CD14-positive monocyte (primary cell): ENCODE measurements around the gene CDK3. TPM values are rescaled to one million over a fixed set of nuclear protein-coding genes. Genes with fewer than 3 reads are reported as not detected.

Experiments used
- DNase-seq, 3 donors: peaks; one replicate each; pipeline ENCODE4 v3.0.0-alpha.2; 2011 to 2022
- H2AFZ ChIP-seq: 2 replicates; pipeline ENCODE4 v1.6.0; 2012; ENCODE audit warnings: mild to moderate bottlenecking, low read depth, low read length, inconsistent platforms; ENCODE audit not compliant: insufficient read depth, poor library complexity, severe bottlenecking
- H3K27ac ChIP-seq, 2 donors: 1 replicate in 1 of 2; 2 replicates in 1 of 2; pipeline ENCODE4 v1.5.1; 2012 to 2013; ENCODE audit warnings: low read length in 2 of 2, control low read depth in 1 of 2, inconsistent platforms in 1 of 2, low read depth in 1 of 2, mild to moderate bottlenecking in 1 of 2
- H3K27me3 ChIP-seq, 2 donors: one replicate each; pipeline versions ENCODE4 v1.6.0 to v1.6.1; 2011 to 2013; ENCODE audit warnings: low read length in 2 of 2; ENCODE audit not compliant: control insufficient read depth in 2 of 2, insufficient read depth in 2 of 2
- H3K36me3 ChIP-seq, 2 donors: replicated peaks in 1 of 2; 1 replicate in 1 of 2; 2 replicates in 1 of 2; pipeline versions ENCODE4 v1.5.1 to v1.6.1; 2012 to 2013; ENCODE audit warnings: low read length in 2 of 2, control low read depth in 1 of 2, inconsistent platforms in 1 of 2, mild to moderate bottlenecking in 1 of 2; ENCODE audit not compliant: insufficient read depth in 2 of 2, control insufficient read depth in 1 of 2
- H3K4me1 ChIP-seq, 2 donors: 1 replicate in 1 of 2; 2 replicates in 1 of 2; pipeline versions ENCODE4 v1.5.1 to v1.6.1; 2012 to 2013; ENCODE audit warnings: low read length in 2 of 2, control low read depth in 1 of 2, inconsistent platforms in 1 of 2, mild to moderate bottlenecking in 1 of 2, moderate library complexity in 1 of 2; ENCODE audit not compliant: insufficient read depth in 2 of 2, control insufficient read depth in 1 of 2
- H3K4me2 ChIP-seq: replicated peaks from 2 replicates; pipeline ENCODE3; 2012; ENCODE audit warnings: low read length, moderate library complexity, mild to moderate bottlenecking; ENCODE audit not compliant: poor library complexity, severe bottlenecking; ENCODE audit errors: extremely low read depth
- H3K4me3 ChIP-seq, 3 experiments: fragments of 200-600 bp in 1 of 3; sonication (generic) in 1 of 3; replicated peaks in 1 of 3; 1 replicate in 2 of 3; 2 replicates in 1 of 3; pipeline ENCODE4 v1.5.1; 2011 to 2013; ENCODE audit warnings: low read length in 3 of 3, mild to moderate bottlenecking in 3 of 3, control low read depth in 2 of 3, low read depth in 2 of 3, inconsistent platforms in 1 of 3, moderate library complexity in 1 of 3
- H3K79me2 ChIP-seq: 2 replicates; pipeline ENCODE4 v1.6.0; 2012; ENCODE audit warnings: mild to moderate bottlenecking, control low read depth, inconsistent platforms, low read length, moderate library complexity; ENCODE audit not compliant: insufficient read depth
- H3K9ac ChIP-seq: 2 replicates; pipeline ENCODE4 v1.6.0; 2017; ENCODE audit warnings: low read length, mild to moderate bottlenecking; ENCODE audit not compliant: insufficient read depth, poor library complexity, severe bottlenecking
- H3K9me3 ChIP-seq, 2 donors: replicated peaks in 1 of 2; 1 replicate in 1 of 2; 2 replicates in 1 of 2; pipeline versions ENCODE4 v1.5.1 to v1.6.1; 2012 to 2013; ENCODE audit warnings: low read length in 2 of 2, control low read depth in 1 of 2; ENCODE audit not compliant: control insufficient read depth in 1 of 2, insufficient read depth in 1 of 2
- H4K20me1 ChIP-seq: 2 replicates; pipeline ENCODE4 v1.6.0; 2012; ENCODE audit warnings: mild to moderate bottlenecking, low read length, control low read depth, moderate library complexity; ENCODE audit not compliant: insufficient read depth
- H3K27ac Mint-ChIP-seq, 7 donors: one replicate each; pipeline ENCODE4 v1.8.0; 2020; ENCODE audit warnings: mild to moderate bottlenecking in 7 of 7, mixed read lengths in 7 of 7, moderate library complexity in 6 of 7, inconsistent platforms in 2 of 7
- H3K27me3 Mint-ChIP-seq, 3 donors: one replicate each; pipeline ENCODE4 v1.8.0; 2021 to 2022; ENCODE audit warnings: low read depth in 3 of 3, mild to moderate bottlenecking in 3 of 3, mixed read lengths in 3 of 3, moderate library complexity in 3 of 3, inconsistent platforms in 1 of 3
- H3K36me3 Mint-ChIP-seq, 2 donors: one replicate each; pipeline ENCODE4 v1.8.0; 2020; ENCODE audit warnings: mixed read lengths in 2 of 2, inconsistent platforms in 1 of 2, mild to moderate bottlenecking in 1 of 2
- H3K4me1 Mint-ChIP-seq: one replicate; pipeline ENCODE4 v1.8.0; 2020; ENCODE audit warnings: mild to moderate bottlenecking, mixed read lengths
- H3K4me3 Mint-ChIP-seq, 2 donors: one replicate each; pipeline ENCODE4 v1.8.0; 2020; ENCODE audit warnings: mild to moderate bottlenecking in 2 of 2, mixed read lengths in 2 of 2, moderate library complexity in 1 of 2
- H3K9me3 Mint-ChIP-seq, 7 donors: one replicate each; pipeline ENCODE4 v1.8.0; 2020 to 2022; ENCODE audit warnings: mixed read lengths in 7 of 7, mild to moderate bottlenecking in 6 of 7, moderate library complexity in 6 of 7, inconsistent platforms in 2 of 7
- WGBS: methylation state at CpG from one replicate; pipeline ENCODE4 v1.1.5; 2013; ENCODE audit warnings: missing lambda C conversion rate; ENCODE audit not compliant: insufficient coverage; 5-methylcytosine and 5-hydroxymethylcytosine counted together
- intact Hi-C, 2 donors: fragments of 100-400 bp; cut with micrococcal nuclease; formaldehyde crosslinking; loops; one replicate each; pipeline versions ENCODE4 v1.15.0 to v1.15.1; 2023
- polyA plus RNA-seq, 3 donors: library from polyadenylated mRNA; depleted of rRNA in 1 of 3; unstranded in 2 of 3; stranded (reverse) in 1 of 3; fragments of 300-500 nt in 2 of 3; fragments of >200 nt in 1 of 3; fragmentation: Illumina TruSeq in 2 of 3; gene quantifications; 1 replicate in 2 of 3; 2 replicates in 1 of 3; pipeline ENCODE4 v1.2.3, GENCODE V29; 2012 to 2021
- TF ChIP-seq, protein P1 (sequence below): fragments of 200-600 bp; IDR thresholded peaks from one replicate; pipeline ENCODE4 v1.8.0; 2022; ENCODE audit warnings: antibody characterized with exemption, mild to moderate bottlenecking

The CDK3 gene
- polyA plus RNA-seq, 3 donors: 25.5 TPM; not detected in 2

DNA sequence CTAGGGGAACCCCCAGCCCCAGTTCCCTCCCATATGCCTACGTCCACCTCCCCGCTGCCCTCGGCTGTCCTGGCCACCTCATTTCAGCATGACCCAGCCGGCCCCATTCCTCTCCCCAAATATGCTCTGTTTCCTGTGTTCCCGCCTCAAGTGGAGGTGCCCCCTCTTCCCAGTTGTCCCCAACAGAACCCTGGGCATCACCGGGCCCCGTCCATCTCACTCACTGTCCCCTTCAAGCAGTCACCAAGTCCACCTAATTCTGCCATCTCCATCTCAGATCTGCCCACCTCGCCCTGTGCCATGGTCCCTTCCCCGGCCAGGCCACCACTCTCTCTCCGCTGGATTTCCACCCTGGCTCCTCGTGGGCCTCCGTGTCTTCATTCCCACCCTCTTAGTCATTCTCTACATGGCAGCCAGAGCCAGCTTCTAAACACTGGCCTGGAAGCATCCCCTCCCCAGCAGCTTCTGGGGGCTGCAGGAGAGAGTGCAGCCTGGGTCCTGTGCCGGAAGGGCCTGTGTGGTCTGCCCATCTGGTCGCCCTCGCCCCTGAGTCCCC lies 12.8 kb downstream of the CDK3 start:
- intact Hi-C loops: loop anchor here in 1 of 2 donors (5.0 kb wide), 1 partner anchor 284 kb away; no protein-coding TSS in a partner anchor
- Histone ChIP-seq H2AFZ (no peak overlapping the region), H3K36me3 (no peaks in the 10 kb centered on the region), H3K27ac (no peak overlapping the region), H4K20me1 (no peaks in the 10 kb centered on the region), H3K79me2 (no peaks in the 10 kb centered on the region), H3K9ac (no peak overlapping the region), H3K9me3 (no peaks in the 10 kb centered on the region), H3K4me1 (no peaks in the 10 kb centered on the region), H3K27me3 (no peaks in the 10 kb centered on the region), H3K4me3 (no peak overlapping the region), H3K4me2 (no peak overlapping the region)
- 92% methylated on average over 14 of the region's 15 CpGs for WGBS
- Mint-ChIP-seq H3K4me3 (no peak overlapping the region), H3K36me3 (no peaks in the 10 kb centered on the region), H3K27ac (no peak overlapping the region), H3K4me1 (peaks cover 1% of the 10 kb centered on the region), H3K9me3 (peaks cover 0 to 3% (median 0%) of the 10 kb centered on the region in 7 donors), H3K27me3 (peaks cover 2 to 5% (median 3%) of the 10 kb centered on the region in 3 donors)
- TF ChIP-seq, protein P1, sequence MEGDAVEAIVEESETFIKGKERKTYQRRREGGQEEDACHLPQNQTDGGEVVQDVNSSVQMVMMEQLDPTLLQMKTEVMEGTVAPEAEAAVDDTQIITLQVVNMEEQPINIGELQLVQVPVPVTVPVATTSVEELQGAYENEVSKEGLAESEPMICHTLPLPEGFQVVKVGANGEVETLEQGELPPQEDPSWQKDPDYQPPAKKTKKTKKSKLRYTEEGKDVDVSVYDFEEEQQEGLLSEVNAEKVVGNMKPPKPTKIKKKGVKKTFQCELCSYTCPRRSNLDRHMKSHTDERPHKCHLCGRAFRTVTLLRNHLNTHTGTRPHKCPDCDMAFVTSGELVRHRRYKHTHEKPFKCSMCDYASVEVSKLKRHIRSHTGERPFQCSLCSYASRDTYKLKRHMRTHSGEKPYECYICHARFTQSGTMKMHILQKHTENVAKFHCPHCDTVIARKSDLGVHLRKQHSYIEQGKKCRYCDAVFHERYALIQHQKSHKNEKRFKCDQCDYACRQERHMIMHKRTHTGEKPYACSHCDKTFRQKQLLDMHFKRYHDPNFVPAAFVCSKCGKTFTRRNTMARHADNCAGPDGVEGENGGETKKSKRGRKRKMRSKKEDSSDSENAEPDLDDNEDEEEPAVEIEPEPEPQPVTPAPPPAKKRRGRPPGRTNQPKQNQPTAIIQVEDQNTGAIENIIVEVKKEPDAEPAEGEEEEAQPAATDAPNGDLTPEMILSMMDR: no peak
- DNase-seq: no peak

DNA sequence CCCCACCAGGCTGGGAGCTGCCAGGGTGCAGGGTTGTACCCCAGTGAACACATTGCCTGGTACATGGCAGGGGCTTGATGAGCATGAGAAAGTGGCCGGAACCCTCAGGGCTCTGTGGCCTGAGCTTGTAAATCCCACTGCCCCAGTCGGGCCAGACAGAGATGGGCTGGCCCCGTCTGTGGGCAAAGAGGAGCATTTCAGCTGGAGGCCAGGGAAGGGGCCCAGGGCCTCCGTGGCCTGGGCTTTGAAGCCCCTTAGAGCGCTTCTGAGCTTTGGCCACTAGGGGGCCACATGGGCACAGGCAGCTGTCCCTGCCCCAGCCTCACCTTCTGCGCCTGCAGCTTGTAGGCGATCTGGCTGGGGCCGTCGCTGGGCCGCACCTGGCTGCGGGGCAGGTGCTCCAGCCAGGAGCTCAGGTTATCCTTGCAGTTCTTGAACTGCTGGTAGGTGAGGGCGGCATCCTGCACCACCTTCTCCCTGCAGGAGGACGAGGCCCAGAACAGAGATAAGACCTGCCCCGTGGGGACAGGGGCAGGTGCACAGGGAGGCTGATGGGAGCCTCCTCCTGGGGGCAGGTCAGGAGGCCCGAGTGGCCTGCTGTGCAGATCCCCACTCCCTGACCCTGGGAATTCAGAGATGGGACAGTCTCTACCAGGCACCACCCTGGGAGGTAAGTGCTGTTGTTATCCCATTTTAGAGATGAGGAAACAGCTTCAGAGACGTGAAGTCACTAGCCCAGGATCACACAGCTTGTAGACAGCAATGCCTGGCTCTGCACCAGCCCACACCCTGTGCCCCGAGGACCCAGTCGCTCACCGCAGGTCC lies 13.7 kb downstream of the CDK3 start:
- no peak overlapping the region for H3K4me2 ChIP-seq
- no peak overlapping the region for H3K9ac ChIP-seq
- H3K9me3 Mint-ChIP-seq: peaks cover 0 to 1% (median 0%) of the 10 kb centered on the region in 7 donors
- H3K79me2 ChIP-seq: no peaks in the 10 kb centered on the region
- intact Hi-C loops: loop anchor here (2.0 to 5.0 kb wide), 2 partner anchors 283 to 284 kb away; no protein-coding TSS in a partner anchor
- peaks cover 0 to 5% (median 2%) of the 10 kb centered on the region in 3 donors for H3K27me3 Mint-ChIP-seq
- H3K36me3 Mint-ChIP-seq: no peaks in the 10 kb centered on the region
- TF ChIP-seq, protein P1: peak; percentile 99
- no peak overlapping the region for H3K4me3 ChIP-seq
- H3K27ac Mint-ChIP-seq: no peak overlapping the region
- no peak overlapping the region for H3K27ac ChIP-seq
- H2AFZ ChIP-seq: peak overlapping the region; percentile 11
- H3K4me1 ChIP-seq: no peaks in the 10 kb centered on the region
- WGBS: 32% methylated on average over 19 of the region's 19 CpGs
- no peaks in the 10 kb centered on the region for H3K9me3 ChIP-seq
- peaks cover 1% of the 10 kb centered on the region for H3K4me1 Mint-ChIP-seq
- no peaks in the 10 kb centered on the region for H3K36me3 ChIP-seq
- no peak overlapping the region for H3K4me3 Mint-ChIP-seq
- H4K20me1 ChIP-seq: no peaks in the 10 kb centered on the region
- H3K27me3 ChIP-seq: no peaks in the 10 kb centered on the region
- peak; percentile 57 to 69 (median 69) for DNase-seq
